GM21723 (cell line): ENCODE results near the gene CCIN.

Experiments
- ATAC-seq: cut with Tn5 transposase; IDR thresholded peaks from one replicate; pipeline ENCODE4 v1.9.1; 2021; ENCODE audit warnings: mild to moderate bottlenecking, moderate library complexity; ENCODE audit not compliant: unreplicated experiment

Gene CCIN

GRCh38 chr9:36188212-36188611 is 19.0 kb downstream of the CCIN start:
- ATAC-seq, result no peak

- no peak for ATAC-seq
Measured at GRCh38 chr9:36189976-36190375, 20.8 kb downstream of the CCIN start.

- ATAC-seq, result peak; percentile 97
Measured at GRCh38 chr9:36190388-36191289, 21.5 kb downstream of the CCIN start, which contains the start of gene CLTA. TSS of gene CLTA (plus strand) at chr9:36190921. CDS start at chr9:36191057, 136 bp downstream.

GRCh38 chr9:36191290-36191645 is 22.1 kb downstream of the CCIN start:
- peak; percentile 16 for ATAC-seq

GRCh38 chr9:36191686-36192085 is 22.5 kb downstream of the CCIN start:
- ATAC-seq, result no peak

- no peak for ATAC-seq
Measured at GRCh38 chr9:36192196-36192595, 23.0 kb downstream of the CCIN start.

- no peak for ATAC-seq
Measured at GRCh38 chr9:36193023-36193422, 23.8 kb downstream of the CCIN start.

GRCh38 chr9:36194326-36195000 is 25.3 kb downstream of the CCIN start:
- ATAC-seq, result no peak

- no peak for ATAC-seq
Measured at GRCh38 chr9:36204906-36205547, 35.8 kb downstream of the CCIN start.

GRCh38 chr9:36207016-36207415 is 37.8 kb downstream of the CCIN start:
- ATAC-seq, result no peak

GRCh38 chr9:36207546-36208012 is 38.4 kb downstream of the CCIN start:
- ATAC-seq, result no peak

- no peak for ATAC-seq
Measured at GRCh38 chr9:36208521-36209253, 39.5 kb downstream of the CCIN start.

GRCh38 chr9:36210722-36211121 is 41.5 kb downstream of the CCIN start:
- no peak for ATAC-seq

- ATAC-seq, result no peak
Measured at GRCh38 chr9:36211510-36211909, 42.3 kb downstream of the CCIN start.

GRCh38 chr9:36213387-36213786 is 44.2 kb downstream of the CCIN start:
- no peak for ATAC-seq

- no peak for ATAC-seq
Measured at GRCh38 chr9:36213989-36214388, 44.8 kb downstream of the CCIN start.

- ATAC-seq, result no peak
Measured at GRCh38 chr9:36214571-36214970, 45.4 kb downstream of the CCIN start.

- no peak for ATAC-seq
Measured at GRCh38 chr9:36217256-36217968, 48.2 kb downstream of the CCIN start.

GRCh38 chr9:36218011-36218410 is 48.8 kb downstream of the CCIN start:
- ATAC-seq, result no peak

- no peak for ATAC-seq
Measured at GRCh38 chr9:36218411-36218901, 49.3 kb downstream of the CCIN start.
